HG03135 (cell line): ENCODE measurements around the gene AGMO.

ENCODE experiments used
- ATAC-seq: cut with Tn5 transposase; IDR thresholded peaks from one replicate; pipeline ENCODE4 v1.9.1; 2021; ENCODE audit warnings: mild to moderate bottlenecking, moderate library complexity; ENCODE audit not compliant: unreplicated experiment

AGMO gene

GRCh38 chr7:15402436-15403136 lies 159.2 kb downstream of the AGMO start:
- no peak for ATAC-seq

- ATAC-seq, result no peak
Observed at GRCh38 chr7:15400440-15400839, 161.4 kb downstream of the AGMO start.

- no peak for ATAC-seq
Observed at GRCh38 chr7:15399441-15399840, 162.4 kb downstream of the AGMO start.

GRCh38 chr7:15397922-15398760 lies 163.7 kb downstream of the AGMO start:
- no peak for ATAC-seq

- ATAC-seq, result no peak
Observed at GRCh38 chr7:15397159-15397550, 164.7 kb downstream of the AGMO start.

- no peak for ATAC-seq
Observed at GRCh38 chr7:15396210-15397158, 165.3 kb downstream of the AGMO start.

- no peak for ATAC-seq
Observed at GRCh38 chr7:15389073-15389472, 172.7 kb downstream of the AGMO start.

- ATAC-seq, result no peak
Observed at GRCh38 chr7:15378494-15379145, 183.2 kb downstream of the AGMO start.

- ATAC-seq, result no peak
Observed at GRCh38 chr7:15376600-15376999, 185.2 kb downstream of the AGMO start.

- ATAC-seq, result no peak
Observed at GRCh38 chr7:15370441-15370840, 191.4 kb downstream of the AGMO start.

- ATAC-seq, result no peak
Observed at GRCh38 chr7:15368653-15369052, 193.2 kb downstream of the AGMO start.

GRCh38 chr7:15367897-15368296 lies 193.9 kb downstream of the AGMO start:
- ATAC-seq, result no peak

GRCh38 chr7:15358112-15358511 lies 203.7 kb downstream of the AGMO start:
- no peak for ATAC-seq

GRCh38 chr7:15352421-15353206 lies 209.2 kb downstream of the AGMO start:
- ATAC-seq, result no peak

GRCh38 chr7:15345216-15345615 lies 216.6 kb downstream of the AGMO start:
- no peak for ATAC-seq

GRCh38 chr7:15341817-15342216 lies 220.0 kb downstream of the AGMO start:
- no peak for ATAC-seq

- no peak for ATAC-seq
Observed at GRCh38 chr7:15336146-15336545, 225.7 kb downstream of the AGMO start.

- no peak for ATAC-seq
Observed at GRCh38 chr7:15335390-15335789, 226.4 kb downstream of the AGMO start.

GRCh38 chr7:15334536-15335263 lies 227.1 kb downstream of the AGMO start:
- ATAC-seq, result no peak
